HG03280 (cell line): ENCODE data around the gene PHAF1.

ENCODE experiments used
- ATAC-seq: cut with Tn5 transposase; IDR thresholded peaks from one replicate; pipeline ENCODE4 v1.9.1; 2021; ENCODE audit warnings: mild to moderate bottlenecking, moderate library complexity; ENCODE audit not compliant: unreplicated experiment

The PHAF1 gene

DNA sequence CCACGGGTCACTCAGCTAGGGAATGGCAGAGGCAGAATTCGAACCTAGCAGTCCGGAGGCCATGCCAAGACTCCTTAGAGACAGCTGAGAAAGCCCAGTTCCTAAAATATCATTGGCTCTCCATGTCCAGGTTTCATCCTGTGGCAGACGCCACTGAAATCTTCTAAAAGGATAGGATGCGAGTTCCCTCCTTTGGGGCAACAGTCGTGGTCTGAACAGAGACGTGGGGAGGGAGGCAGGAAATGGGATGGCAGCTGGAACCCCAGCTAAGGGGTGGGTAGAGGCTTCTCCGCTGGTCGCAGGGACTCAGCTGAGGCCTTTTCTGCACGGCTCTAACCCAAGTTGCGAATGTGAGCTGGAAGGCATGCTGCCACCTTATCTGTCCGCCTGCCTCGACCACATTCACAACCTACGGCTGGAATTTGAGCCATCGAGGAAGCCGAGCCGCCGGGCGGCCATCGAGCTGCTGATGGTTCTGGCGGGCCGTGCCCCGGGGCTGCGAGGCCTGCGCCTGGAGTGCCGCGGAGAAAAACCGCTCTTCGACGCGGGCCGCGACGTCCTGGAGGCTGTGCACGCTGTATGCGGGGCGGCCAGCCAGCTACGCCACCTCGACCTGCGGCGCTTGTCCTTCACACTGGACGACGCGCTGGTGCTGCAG, 52.9 kb downstream of the PHAF1 start:
- no peak for ATAC-seq

DNA sequence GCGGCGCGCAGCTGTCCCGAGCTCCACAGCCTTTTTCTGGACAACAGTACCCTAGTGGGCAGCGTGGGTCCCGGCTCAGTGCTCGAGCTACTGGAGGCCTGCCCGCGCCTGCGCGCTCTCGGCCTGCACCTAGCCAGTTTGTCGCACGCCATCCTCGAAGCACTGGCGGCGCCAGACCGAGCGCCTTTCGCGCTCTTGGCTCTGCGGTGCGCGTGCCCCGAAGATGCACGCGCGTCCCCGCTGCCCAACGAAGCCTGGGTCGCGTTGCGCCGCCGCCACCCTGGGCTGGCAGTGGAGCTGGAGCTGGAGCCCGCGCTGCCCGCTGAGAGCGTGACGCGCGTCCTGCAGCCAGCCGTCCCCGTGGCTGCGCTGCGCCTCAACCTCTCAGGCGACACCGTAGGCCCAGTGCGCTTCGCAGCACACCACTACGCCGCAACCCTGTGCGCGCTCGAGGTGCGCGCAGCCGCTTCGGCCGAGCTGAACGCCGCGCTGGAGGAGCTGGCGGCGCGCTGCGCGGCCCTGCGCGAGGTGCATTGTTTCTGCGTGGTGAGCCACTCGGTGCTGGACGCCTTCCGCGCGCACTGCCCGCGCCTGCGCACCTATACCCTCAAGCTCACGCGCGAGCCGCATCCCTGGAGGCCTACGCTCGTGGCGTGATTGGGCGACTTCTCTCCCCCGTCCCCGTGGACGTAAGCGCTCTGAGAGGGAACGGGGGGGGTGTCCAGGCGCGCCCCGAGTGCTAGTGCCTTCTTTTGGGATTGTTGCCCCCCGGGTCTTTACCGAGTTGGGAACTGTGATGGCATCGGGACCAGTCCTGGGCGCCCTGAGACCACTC, 53.6 kb downstream of the PHAF1 start:
- no peak for ATAC-seq

GRCh38 chr16:67163999-67164558, 54.3 kb downstream of the PHAF1 start:
- no peak for ATAC-seq

DNA sequence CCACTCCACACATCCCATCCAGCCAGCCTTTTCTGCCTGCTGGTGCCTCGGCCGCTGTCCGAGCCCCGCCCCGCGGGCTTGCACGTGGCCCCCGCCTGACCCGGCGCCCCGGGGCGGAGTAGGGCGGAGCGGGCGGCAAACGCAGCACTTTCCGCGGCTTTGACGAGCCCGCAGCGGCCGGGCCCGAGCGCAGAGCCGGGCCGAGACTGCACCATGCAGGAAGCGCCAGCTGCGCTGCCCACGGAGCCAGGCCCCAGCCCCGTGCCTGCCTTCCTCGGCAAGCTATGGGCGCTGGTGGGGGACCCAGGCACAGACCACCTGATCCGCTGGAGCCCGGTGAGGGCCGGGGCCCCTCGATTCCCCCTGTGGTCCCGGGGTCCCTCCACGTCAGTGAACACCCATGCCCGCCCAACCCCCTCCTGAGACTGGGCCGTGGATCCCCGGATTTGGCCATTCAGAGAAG, 54.9 kb downstream of the PHAF1 start, which contains the start of gene HSF4:
TSS of gene HSF4 (plus strand) at position 147 of the 463 bp plus-strand sequence. CDS start at position 214, 67 bp downstream.
- ATAC-seq: no peak

- no peak for ATAC-seq
Measured at GRCh38 chr16:67165121-67166078, 55.7 kb downstream of the PHAF1 start.

- no peak for ATAC-seq
Measured at GRCh38 chr16:67166110-67166547, 56.4 kb downstream of the PHAF1 start.

DNA sequence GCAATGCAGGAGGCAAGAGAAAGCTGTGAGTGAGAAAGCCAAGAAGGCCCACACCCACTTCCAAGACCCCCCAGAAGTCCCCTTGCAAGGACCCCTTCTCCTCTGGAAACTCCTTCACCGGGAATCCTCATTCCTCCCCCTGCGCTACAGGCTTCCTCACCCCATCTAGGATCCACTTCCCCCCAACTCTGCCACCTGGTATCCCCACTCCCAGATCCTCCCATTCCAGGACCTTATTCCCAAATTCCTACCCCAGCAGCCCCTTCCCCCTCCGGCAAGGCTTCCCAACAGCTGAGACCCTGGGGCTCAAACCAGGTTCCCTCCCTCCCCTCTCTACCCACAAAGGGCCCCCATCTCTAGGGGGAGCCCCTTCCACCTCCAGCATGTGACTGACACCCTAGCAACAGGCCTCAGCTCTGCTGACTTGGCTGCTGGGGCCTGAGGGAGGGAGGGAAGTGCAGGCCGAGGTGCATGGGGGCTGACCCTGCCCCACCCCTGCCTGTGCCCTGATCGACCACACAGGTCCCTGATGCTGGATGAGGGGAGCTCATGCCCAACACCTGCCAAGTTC, 56.9 kb downstream of the PHAF1 start:
- ATAC-seq: no peak

DNA sequence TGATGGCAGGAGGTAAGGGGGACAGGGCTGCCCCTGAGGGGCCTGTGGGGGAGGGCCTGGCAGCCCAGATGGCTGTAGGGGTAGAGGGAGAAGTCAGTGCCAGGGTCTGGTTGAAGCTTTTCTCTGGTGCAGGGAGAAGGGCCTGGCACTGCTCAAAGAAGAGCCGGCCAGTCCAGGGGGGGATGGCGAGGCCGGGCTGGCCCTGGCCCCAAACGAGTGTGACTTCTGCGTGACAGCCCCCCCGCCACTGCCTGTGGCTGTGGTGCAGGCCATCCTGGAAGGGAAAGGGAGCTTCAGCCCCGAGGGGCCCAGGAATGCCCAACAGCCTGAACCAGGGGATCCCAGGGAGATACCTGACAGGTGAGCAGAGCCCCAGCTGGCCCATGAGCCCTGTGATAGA, 57.8 kb downstream of the PHAF1 start:
- ATAC-seq: no peak

- ATAC-seq: no peak
Measured at GRCh38 chr16:67169011-67169451, 59.3 kb downstream of the PHAF1 start.

- ATAC-seq: no peak
Measured at GRCh38 chr16:67169642-67170167, 60.0 kb downstream of the PHAF1 start.

GRCh38 chr16:67170168-67170948, 60.6 kb downstream of the PHAF1 start, which contains the start of gene NOL3:
TSS of gene NOL3 (plus strand) at chr16:67170538.
- ATAC-seq: peak; percentile 36

GRCh38 chr16:67170949-67171649, 61.4 kb downstream of the PHAF1 start:
- no peak for ATAC-seq

DNA sequence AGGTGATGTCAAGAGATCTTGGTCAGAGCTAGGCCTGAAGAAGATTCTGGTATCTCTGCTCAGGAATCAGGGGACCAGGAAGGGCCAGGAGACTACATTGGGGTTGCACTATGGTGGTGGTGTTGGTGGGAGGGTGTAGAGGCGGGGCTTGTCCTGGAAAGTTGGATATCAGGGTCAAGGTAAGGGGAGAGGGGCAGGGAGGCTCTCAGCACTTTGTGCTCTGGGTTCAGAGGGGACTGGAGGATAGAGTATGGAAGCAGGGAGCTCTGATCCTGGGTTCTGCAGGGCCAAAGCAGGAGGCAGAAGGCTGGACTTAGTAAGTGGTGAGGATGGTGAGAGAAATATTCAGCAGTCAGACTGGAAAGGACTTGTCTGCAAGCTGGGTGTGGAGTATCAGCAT, 63.6 kb downstream of the PHAF1 start:
- no peak for ATAC-seq

DNA sequence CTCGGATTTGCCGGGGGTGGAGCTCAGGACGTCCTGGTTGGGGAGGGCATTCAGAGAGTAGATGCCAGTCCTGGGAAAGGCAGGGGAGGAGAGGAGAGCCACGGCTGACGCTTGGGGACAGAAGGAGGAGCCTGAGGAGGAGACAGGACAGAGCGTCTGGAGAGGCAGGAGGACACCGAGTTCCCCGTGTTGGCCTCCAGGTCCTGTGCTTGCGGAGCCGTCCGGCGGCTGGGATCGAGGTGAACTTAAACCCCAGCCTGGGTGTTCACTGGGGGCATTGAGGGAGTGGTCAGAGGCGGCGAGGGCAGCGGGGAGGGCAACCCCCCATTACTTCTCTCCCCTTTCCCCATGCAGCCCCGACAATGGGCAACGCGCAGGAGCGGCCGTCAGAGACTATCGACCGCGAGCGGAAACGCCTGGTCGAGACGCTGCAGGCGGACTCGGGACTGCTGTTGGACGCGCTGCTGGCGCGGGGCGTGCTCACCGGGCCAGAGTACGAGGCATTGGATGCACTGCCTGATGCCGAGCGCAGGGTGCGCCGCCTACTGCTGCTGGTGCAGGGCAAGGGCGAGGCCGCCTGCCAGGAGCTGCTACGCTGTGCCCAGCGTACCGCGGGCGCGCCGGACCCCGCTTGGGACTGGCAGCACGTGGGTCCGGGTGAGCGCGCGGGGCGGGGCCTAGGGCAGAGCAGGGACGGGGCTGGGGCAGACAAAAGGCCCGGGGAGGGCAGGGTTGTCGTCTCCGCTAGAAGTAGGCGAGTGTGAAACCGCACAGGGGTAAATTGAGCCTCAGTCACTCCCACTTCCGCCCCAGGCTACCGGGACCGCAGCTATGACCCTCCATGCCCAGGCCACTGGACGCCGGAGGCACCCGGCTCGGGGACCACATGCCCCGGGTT, 64.3 kb downstream of the PHAF1 start:
- peak; percentile 33 for ATAC-seq

GRCh38 chr16:67174706-67175231, 65.0 kb downstream of the PHAF1 start:
- ATAC-seq: no peak

- ATAC-seq: no peak
Measured at GRCh38 chr16:67176662-67177061, 66.9 kb downstream of the PHAF1 start.
